ENCODE measurements around the gene METTL27.
"Not testable (repeated sequence)": the region's sequence is repeated elsewhere in the genome, so short reads cannot be mapped to it uniquely, and the experiment has no call there.

METTL27 gene

DNA sequence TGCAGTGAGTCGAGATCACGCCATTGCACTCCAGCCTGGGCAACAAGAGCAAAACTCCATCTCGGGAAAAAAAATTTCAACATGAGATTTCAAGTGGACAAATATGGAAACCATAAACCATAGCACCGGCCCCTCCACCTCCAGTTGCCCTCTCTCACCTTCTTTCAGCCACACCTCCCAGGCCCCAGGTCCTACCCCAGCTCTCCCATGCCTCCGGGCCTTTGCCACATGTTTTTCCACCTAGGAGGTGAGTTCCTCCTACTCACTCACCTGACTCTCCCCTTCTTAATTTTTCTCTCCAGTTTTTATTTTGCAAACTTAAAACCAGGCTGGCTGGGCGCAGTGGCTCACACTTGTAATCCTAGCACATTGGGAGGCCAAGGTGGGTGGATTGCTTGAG is 25.2 kb downstream of the METTL27 start:
- ATAC-seq: no peak

DNA sequence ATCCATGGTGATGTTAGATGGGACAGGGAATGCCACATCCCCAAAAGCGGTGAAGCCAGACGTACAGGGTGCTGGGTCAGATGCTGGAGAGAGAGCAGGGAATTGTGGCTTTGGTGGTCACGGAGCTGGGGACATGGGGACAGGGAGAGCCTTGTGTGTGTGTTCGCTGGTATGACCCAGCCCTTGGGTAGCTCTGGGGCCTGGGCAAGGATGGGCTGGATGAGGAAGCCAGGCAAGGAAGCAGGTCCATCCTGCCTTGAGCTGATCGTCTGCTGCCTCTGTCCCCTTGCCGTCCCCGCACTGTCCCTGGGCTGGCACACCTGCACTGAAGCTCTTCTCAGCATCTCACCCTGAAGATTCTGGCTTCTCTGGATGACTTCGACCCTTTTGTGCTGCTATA is 26.9 kb downstream of the METTL27 start:
- no peak for ATAC-seq

DNA sequence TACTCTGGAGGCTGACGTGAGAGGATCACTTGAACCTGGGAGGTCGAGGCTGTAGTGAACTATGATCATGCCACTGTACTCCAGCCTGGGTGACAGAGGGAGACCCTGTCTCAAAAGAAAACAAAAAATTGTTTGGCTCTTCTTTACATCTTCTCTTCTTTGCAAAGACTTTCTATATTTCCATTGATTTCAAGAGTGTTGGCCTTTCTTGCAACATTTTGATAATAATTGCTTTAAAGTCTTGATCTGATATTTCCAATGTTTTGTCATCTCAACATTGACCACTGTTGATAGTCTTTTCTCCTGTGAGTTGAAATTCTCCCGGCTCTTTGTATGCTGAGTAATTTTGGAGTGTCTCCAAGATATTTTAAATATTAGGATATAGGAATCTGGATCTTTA is 29.3 kb downstream of the METTL27 start:
- no peak for ATAC-seq

DNA sequence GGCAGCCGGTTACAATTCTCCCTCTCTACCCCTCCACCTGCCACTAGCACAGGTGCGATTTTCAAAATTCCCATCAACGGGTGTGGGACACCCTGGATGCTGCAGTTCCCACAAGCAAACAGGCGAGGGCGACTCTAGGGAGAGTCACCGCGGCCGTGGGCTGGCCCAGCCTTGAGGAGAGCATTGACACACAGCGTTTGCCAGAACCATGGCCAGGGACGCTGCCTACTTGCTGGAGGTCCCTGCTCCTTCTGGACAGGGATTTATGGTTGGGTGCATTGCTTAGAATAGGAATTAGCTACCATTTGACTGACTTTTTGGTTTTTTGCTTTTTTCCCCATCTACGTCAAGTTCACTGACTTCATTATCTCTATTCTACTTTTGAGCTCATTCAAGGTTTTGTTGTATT is 30.6 kb downstream of the METTL27 start:
- ATAC-seq: peak; percentile 67 to 85

DNA sequence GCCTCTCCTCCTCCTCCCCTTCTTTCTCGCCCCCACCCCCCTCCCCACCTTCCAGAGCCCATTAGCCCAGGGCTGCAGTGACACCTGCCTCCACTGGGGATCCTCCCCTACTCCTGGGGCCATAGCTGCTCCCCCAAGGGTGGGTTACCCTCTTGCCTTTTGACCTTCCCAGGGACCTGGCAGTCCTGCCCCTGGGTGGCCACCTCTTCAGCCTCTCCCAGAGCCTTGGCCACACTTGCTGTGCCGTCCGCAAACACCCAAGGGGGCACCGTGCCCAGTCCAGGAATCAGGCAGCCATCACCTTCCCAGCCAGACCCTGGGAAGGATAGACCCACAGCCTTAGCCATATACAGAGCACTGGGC is 31.3 kb downstream of the METTL27 start:
- ATAC-seq: no peak

DNA sequence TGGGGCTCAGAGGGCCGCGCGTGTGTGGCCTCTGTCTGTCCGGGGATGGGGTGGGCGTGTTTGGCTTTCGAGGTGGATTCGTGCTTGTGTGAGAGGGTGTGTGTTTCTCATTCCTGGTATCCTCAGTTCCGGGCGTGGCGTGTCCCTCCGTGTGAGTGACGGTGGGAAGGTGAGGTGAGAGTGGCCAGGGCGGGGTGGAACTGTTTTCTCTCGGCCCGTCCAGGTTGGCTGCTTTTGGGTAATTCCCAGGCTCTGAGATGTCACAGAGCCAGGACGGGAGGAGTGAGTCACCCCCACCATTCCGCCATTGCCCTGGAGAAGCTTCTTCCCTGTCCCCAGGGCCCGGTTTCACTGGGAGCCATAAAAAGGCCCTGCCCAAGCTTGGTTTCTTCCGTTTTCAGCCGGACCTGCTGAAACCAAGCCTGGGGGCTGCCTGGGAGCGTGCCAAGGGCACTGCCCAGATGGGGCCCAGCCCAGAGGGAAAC is 32.8 kb downstream of the METTL27 start:
- ATAC-seq: no peak

DNA sequence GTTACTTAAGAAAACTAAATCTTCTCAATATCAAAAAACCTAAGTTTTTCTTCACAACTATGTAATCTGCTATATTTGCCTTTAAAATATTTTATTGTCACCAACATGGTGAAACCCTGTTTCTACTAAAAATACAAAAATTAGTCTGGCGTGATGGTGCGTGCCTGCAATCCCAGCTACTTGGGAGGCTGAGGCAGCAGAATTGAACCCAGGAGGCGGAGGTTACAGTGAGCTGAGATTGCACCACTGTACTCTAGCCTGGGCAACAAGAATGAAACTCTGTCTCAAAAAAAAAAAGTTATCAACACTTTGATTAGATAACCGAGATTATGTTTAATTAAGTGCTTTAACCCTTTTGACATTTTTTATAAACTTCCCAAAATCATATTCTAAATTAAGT is 39.9 kb downstream of the METTL27 start:
- no peak for ATAC-seq

DNA sequence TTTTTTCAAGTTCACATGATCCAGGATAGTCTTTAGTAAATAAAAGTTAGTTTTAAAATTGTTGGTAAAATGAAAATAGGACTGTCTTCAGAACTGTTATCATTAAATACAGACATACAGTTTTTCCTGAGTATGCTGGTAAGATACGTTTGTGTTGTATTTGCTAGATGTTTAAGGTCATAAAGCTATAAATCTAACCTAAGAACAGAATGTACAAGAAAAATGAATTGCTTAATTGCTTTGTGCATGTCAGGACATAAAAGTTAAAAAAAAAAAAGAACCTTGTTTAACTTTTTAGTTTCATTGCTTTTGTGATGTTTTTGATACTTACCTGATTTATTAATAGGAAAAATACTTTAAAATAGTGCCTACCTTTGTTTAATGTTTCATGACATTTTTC is 40.7 kb downstream of the METTL27 start:
- ATAC-seq: no peak

DNA sequence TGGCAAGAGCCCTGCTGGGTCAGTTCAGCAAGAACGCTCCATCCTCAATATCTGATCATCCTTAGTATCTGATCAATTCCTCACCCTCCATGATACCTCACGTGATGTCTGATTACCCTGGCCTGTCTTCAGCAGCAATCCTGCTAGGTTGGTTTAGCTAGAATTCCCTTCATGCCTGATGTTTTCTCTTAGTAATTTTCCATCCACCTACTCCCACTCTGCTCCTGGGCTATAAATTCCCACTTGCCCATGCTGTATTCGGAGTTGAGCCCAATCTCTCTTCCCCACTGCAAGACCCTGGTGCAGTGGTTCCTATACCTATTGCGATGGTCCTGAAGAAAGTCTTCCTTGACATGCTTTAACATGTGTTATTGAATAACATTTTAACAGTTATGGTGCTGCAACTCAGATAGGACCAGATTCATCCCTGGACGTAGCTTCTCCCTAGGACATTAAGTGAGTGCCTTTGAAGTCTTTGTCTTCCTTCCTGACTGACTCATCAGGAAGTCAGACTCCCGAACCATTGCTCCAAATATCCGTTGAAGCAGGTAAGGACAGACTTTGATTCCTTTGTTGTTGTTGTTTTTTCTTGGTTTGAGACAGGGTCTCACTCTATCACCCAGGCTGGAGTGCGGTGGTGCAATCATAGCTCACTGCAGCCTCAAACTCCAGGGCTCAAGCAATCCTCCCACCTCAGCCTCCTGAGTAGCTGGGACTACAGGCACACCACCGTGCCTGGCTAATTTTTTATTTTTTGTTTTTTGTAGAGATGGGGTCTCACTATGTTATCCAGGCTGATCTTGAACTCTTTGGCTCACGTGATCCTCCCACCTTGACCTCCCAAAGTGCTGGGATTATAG is 42.8 kb downstream of the METTL27 start:
- no peak for ATAC-seq

DNA sequence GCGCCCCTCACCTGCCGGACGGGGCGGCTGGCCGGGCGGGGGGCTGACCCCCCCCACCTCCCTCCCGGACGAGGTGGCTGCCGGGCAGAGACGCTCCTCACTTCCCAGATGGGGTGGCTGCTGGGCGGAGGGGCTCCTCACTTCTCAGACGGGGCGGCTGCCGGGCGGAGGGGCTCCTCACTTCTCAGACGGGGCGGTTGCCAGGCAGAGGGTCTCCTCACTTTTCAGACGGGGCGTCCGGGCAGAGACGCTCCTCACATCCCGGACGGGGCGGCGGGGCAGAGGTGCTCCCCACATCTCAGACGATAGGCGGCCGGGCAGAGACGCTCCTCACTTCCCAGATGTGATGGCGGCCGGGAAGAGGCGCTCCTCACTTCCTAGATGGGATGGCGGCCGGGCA is 45.1 kb downstream of the METTL27 start:
- ATAC-seq: not testable (repeated sequence)

DNA sequence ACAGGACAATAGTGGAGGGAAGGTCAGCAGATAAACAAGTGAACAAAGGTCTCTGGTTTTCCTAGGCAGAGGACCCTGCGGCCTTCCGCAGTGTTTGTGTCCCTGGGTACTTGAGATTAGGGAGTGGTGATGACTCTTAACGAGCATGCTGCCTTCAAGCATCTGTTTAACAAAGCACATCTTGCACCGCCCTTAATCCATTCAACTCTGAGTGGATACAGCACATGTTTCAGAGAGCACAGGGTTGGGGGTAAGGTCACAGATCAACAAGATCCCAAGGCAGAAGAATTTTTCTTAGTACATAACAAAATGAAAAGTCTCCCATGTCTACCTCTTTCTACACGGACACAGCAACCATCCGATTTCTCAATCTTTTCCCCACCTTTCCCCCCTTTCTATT is 45.7 kb downstream of the METTL27 start:
- ATAC-seq: not testable (repeated sequence)

DNA sequence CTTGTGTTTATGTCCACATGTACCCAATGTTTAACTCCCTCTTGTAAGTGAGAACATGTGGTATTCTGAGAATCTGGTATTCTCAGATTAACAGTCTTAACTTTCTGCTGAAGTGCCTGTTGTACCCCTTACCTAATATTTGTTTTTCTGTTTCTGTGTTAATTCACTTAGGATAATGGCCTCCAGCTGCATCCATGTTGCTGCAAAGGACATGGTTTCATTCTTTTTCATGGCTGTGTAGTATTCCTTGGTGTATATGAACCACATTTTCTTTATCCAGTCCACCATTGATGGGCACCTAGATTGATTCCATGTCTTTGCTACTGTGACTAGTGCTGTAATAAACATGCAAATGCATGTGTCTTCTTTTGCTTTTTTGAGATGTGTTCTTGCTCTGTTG is 47.1 kb downstream of the METTL27 start:
- ATAC-seq: not testable (repeated sequence)

DNA sequence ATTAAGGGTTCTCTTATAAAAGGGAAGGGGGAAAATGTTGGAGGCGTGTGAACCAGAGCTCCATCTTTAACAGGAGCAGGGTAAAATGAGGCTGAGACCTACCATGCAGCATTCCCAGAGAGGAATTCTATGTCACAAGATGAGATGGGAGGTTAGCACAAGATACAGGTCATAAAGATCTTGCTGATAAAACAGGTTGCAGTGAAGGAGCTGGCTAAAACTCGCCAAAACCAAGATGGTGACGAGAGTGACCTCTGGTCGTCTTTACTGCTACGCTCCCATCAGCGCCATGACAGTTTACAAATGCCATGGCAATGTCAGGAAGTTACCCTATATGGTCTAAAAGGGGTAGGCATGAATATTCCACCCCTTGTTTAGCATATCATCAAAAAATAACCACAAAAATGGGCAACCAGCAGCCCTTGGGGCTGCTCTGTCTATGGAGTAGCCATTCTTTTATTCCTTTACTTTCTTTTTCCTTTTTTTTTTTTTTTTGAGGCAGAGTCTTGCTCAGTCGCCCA is 51.1 kb downstream of the METTL27 start:
- not testable (repeated sequence) for ATAC-seq

DNA sequence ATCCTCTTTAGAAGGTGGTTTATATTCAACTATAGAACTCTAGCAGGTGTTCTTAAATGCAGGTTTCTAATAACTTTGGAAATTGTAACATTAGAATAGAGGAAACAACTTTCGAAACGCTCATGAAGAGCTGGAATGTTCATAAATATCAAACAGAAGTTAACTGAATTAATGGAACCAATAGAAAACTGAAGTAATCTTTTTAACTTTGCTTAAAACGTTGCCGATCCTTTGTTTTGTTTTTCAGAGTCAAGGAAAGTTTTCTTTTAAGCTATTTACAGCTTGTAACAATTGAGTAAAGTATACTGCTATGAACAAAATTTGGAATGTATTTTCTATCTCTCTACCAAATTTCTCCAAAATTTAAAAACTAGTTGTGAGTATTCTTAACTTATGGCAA is 53.3 kb downstream of the METTL27 start:
- ATAC-seq: no peak

DNA sequence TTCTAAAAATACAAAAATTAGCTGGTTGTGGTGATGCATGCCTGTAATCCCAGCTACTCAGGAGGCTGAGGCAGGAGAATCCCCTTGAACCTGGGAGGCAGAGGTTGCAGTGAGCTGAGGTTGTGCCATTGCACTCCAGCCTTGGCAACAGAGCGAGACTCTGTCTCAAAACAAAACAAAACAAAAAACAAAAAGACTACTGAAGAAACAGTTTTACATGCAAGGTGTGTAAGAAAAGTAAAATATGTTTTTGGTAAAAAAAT is 54.6 kb downstream of the METTL27 start:
- ATAC-seq: not testable (repeated sequence)

DNA sequence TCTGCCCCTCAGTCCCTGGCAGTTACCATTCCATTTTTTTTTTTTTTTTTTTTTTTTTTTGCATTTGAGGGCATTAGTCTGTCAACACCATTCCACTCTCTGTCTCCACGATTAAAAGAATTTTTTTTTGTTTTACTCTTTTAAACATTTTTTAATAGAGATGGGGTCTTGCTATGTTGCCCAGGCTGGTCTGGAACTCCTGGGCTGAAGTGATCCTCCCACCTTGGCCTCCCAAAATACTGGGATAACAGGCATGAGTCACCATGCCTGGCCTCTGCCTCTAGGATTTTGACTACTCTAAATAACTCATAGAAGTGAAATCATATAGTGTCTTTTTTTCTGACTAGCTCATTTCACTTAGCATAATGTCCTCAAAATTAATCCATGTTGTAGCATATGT is 55.7 kb downstream of the METTL27 start:
- ATAC-seq: no peak
